ENCODE measurements around the gene NPAS3.

The NPAS3 gene

DNA sequence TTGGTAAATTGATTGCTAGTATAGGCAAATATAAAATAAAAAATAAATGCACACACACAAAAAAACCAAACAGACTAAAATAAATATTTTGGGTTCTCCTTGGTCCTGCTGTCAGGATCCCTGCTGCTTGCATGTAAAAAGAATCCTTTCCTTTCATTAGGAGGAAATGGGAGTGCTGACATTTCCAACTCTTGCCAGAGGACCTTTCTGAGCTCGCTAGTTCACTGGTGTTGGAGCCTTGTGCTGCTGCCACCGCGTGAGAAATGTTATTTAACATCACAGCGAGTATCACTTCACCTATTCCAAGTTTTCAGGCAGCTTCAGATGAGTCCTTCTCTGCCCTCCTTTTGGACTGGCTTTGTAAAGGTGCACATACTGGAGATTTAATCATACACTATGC is 358.9 kb downstream of the NPAS3 start:
- no peaks in the 10 kb centered on the region for H3K27me3 ChIP-seq (ENCODE audit: insufficient read depth, poor library complexity, severe bottlenecking)
- H3K4me3 ChIP-seq (replicated peaks; ENCODE audit: insufficient read depth, low read length), result no peak overlapping the region
- no peak for DNase-seq (ENCODE audit: low read depth in 1 of 2, low spot score in 1 of 2)
- no peak overlapping the region for H3K27ac ChIP-seq (replicated peaks)
- TF ChIP-seq, protein P1, sequence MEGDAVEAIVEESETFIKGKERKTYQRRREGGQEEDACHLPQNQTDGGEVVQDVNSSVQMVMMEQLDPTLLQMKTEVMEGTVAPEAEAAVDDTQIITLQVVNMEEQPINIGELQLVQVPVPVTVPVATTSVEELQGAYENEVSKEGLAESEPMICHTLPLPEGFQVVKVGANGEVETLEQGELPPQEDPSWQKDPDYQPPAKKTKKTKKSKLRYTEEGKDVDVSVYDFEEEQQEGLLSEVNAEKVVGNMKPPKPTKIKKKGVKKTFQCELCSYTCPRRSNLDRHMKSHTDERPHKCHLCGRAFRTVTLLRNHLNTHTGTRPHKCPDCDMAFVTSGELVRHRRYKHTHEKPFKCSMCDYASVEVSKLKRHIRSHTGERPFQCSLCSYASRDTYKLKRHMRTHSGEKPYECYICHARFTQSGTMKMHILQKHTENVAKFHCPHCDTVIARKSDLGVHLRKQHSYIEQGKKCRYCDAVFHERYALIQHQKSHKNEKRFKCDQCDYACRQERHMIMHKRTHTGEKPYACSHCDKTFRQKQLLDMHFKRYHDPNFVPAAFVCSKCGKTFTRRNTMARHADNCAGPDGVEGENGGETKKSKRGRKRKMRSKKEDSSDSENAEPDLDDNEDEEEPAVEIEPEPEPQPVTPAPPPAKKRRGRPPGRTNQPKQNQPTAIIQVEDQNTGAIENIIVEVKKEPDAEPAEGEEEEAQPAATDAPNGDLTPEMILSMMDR (IDR thresholded peaks at IDR 0.05; ENCODE audit: insufficient read depth, low read length), result no peak
- TF ChIP-seq GABPA (IDR thresholded peaks at IDR 0.05; ENCODE audit: low read depth) (no peak), SPI1 (IDR thresholded peaks at IDR 0.05; ENCODE audit: borderline replicate concordance, low read depth) (no peak), POLR2AphosphoS5 (IDR thresholded peaks at IDR 0.05; ENCODE audit: low read depth) (no peak)
- TF ChIP-seq, protein P2, sequence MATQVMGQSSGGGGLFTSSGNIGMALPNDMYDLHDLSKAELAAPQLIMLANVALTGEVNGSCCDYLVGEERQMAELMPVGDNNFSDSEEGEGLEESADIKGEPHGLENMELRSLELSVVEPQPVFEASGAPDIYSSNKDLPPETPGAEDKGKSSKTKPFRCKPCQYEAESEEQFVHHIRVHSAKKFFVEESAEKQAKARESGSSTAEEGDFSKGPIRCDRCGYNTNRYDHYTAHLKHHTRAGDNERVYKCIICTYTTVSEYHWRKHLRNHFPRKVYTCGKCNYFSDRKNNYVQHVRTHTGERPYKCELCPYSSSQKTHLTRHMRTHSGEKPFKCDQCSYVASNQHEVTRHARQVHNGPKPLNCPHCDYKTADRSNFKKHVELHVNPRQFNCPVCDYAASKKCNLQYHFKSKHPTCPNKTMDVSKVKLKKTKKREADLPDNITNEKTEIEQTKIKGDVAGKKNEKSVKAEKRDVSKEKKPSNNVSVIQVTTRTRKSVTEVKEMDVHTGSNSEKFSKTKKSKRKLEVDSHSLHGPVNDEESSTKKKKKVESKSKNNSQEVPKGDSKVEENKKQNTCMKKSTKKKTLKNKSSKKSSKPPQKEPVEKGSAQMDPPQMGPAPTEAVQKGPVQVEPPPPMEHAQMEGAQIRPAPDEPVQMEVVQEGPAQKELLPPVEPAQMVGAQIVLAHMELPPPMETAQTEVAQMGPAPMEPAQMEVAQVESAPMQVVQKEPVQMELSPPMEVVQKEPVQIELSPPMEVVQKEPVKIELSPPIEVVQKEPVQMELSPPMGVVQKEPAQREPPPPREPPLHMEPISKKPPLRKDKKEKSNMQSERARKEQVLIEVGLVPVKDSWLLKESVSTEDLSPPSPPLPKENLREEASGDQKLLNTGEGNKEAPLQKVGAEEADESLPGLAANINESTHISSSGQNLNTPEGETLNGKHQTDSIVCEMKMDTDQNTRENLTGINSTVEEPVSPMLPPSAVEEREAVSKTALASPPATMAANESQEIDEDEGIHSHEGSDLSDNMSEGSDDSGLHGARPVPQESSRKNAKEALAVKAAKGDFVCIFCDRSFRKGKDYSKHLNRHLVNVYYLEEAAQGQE (IDR thresholded peaks at IDR 0.05; ENCODE audit: insufficient replicate concordance, low read depth), result no peak

DNA sequence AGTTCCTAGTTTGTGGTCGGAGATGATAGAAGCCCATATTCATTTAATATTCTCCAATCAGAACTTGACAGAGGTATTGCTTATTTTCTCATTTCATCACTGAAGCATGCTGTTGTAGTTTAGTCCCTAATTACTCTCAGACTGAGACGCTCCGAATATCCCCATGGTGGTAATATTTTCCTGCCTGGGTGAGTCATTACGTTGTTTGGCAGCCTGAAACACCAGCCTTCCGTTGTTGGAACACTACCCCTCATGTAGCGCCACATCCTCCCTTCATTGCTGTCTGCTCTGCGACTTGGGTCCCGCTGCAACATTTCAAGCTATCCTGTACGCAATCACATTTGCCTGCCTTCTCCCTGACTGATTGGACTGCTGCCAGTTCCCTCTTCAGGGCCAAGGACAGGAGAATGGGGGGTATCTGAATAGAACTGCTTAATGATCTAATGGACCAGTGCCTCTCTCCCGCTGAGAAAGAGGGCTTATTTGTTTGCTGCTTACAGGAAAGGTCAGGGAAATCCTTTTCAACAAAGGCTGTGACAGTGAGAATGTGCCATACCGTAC is 369.1 kb downstream of the NPAS3 start:
- Histone ChIP-seq H3K27me3 (ENCODE audit: insufficient read depth, poor library complexity, severe bottlenecking) (no peaks in the 10 kb centered on the region), H3K27ac (replicated peaks) (no peak overlapping the region), H3K4me3 (replicated peaks; ENCODE audit: insufficient read depth, low read length) (no peak overlapping the region)
- TF ChIP-seq, protein P1 (IDR thresholded peaks at IDR 0.05; ENCODE audit: insufficient read depth, low read length), result no peak
- TF ChIP-seq POLR2AphosphoS5 (IDR thresholded peaks at IDR 0.05; ENCODE audit: low read depth), result no peak
- TF ChIP-seq, protein P2 (IDR thresholded peaks at IDR 0.05; ENCODE audit: insufficient replicate concordance, low read depth), result no peak
- no peak for TF ChIP-seq SPI1 (IDR thresholded peaks at IDR 0.05; ENCODE audit: borderline replicate concordance, low read depth)
- TF ChIP-seq GABPA (IDR thresholded peaks at IDR 0.05; ENCODE audit: low read depth), result no peak
- DNase-seq (ENCODE audit: low read depth in 1 of 2, low spot score in 1 of 2), result no peak

DNA sequence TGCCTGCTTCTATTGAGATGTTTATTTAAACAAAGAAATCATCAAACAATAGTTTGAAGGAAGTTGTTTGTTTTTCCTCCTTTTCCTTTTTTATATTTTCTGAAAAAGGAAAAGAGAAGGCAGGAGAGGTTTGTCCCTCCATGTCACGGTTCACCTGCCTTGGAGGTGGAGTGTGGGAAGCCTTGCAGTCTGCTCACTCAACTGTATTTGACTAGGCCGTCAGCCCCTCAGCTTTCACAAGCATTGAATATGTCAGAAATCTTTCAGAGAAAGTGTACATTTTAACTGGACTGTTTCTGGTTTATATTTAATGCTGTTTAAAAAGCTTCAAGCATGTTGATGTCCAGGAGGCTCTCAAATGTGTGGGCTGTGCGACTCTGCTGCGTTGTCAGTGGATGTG is 370.4 kb downstream of the NPAS3 start:
- TF ChIP-seq, protein P2 (IDR thresholded peaks at IDR 0.05; ENCODE audit: insufficient replicate concordance, low read depth), result no peak
- TF ChIP-seq SPI1 (IDR thresholded peaks at IDR 0.05; ENCODE audit: borderline replicate concordance, low read depth), result no peak
- no peak for TF ChIP-seq POLR2AphosphoS5 (IDR thresholded peaks at IDR 0.05; ENCODE audit: low read depth)
- TF ChIP-seq, protein P1 (IDR thresholded peaks at IDR 0.05; ENCODE audit: insufficient read depth, low read length), result no peak
- TF ChIP-seq GABPA (IDR thresholded peaks at IDR 0.05; ENCODE audit: low read depth), result no peak
- Histone ChIP-seq H3K4me3 (replicated peaks; ENCODE audit: insufficient read depth, low read length) (no peak overlapping the region), H3K27me3 (ENCODE audit: insufficient read depth, poor library complexity, severe bottlenecking) (no peaks in the 10 kb centered on the region), H3K27ac (replicated peaks) (no peak overlapping the region)
- DNase-seq (ENCODE audit: low read depth in 1 of 2, low spot score in 1 of 2), result no peak

Data from HL-60 (cell line).